K562 (cell line): Measurements from ENCODE around the gene FUT2. TPM values are rescaled to one million over a fixed set of nuclear protein-coding genes. Genes with fewer than 3 reads are reported as not detected.

ENCODE experiments used
- BRF1 ChIP-seq: IDR thresholded peaks from 3 replicates; pipeline ENCODE4 v1.6.1; 2011; ENCODE audit warnings: borderline replicate concordance, mild to moderate bottlenecking; ENCODE audit not compliant: insufficient read length; ENCODE audit errors: extremely low read depth
- CBX1 ChIP-seq: sonication (generic); IDR thresholded peaks from 2 replicates; pipeline ENCODE4 v1.6.1; 2016; ENCODE audit warnings: antibody characterized with exemption, low read depth, mild to moderate bottlenecking
- CTBP1 ChIP-seq: fragments of 450-650 bp; IDR thresholded peaks from 2 replicates; pipeline ENCODE4 v1.6.1; 2016; ENCODE audit warnings: borderline replicate concordance
- FOXO4 ChIP-seq: fragments of 450-650 bp; formaldehyde crosslinking; IDR thresholded peaks from 2 replicates; pipeline ENCODE4 v1.4.0; 2020; ENCODE audit warnings: mild to moderate bottlenecking, moderate library complexity
- MCM3 ChIP-seq: fragments of 450-650 bp; IDR thresholded peaks from 2 replicates; pipeline ENCODE4 v1.6.1; 2016
- MGA ChIP-seq: fragments of 450-650 bp; IDR thresholded peaks from 2 replicates; pipeline ENCODE4 v1.6.1; 2016; ENCODE audit warnings: mild to moderate bottlenecking, moderate library complexity
- NCOA2 ChIP-seq, 2 experiments: fragments of 450-650 bp; IDR thresholded peaks; 2 replicates each; pipeline ENCODE4 v1.6.1; 2018; ENCODE audit warnings: mild to moderate bottlenecking in 2 of 2, moderate library complexity in 1 of 2; ENCODE audit not compliant: partially characterized antibody in 2 of 2
- SNAPC5 ChIP-seq: fragments of 250-450 bp; sonication (Bioruptor Pico); IDR thresholded peaks from 2 replicates; pipeline ENCODE4 v1.8.0; 2021; ENCODE audit warnings: moderate library complexity, mild to moderate bottlenecking, inconsistent platforms
- SNIP1 ChIP-seq: fragments of 450-650 bp; IDR thresholded peaks from 2 replicates; pipeline ENCODE4 v1.7.1; 2017; ENCODE audit warnings: low read depth, mild to moderate bottlenecking
- TBL1XR1 ChIP-seq, 2 experiments: IDR thresholded peaks; 2 replicates each; pipeline ENCODE4 v1.6.1; 2012; ENCODE audit warnings: improper control_type of control experiment in 2 of 2, low read length in 2 of 2, mild to moderate bottlenecking in 1 of 2
- TEAD1 ChIP-seq, 2 experiments: fragments of 450-650 bp in 1 of 2; sonication (generic) in 1 of 2; formaldehyde crosslinking; IDR thresholded peaks; 2 replicates each; pipeline versions ENCODE4 v1.4.0 to v1.8.0; 2020 to 2022; ENCODE audit warnings: mild to moderate bottlenecking in 2 of 2, missing genetic modification reagents in 1 of 2
- TFE3 ChIP-seq: fragments of 450-650 bp; formaldehyde crosslinking; IDR thresholded peaks from 2 replicates; pipeline ENCODE4 v1.4.0; 2020; ENCODE audit warnings: mild to moderate bottlenecking, mixed read lengths
- ZNF224 ChIP-seq: sonication (generic); formaldehyde crosslinking; IDR thresholded peaks from 2 replicates; pipeline ENCODE4 v1.8.0; 2022; ENCODE audit warnings: mild to moderate bottlenecking, missing genetic modification reagents
- polyA plus RNA-seq, 8 experiments: library from polyadenylated mRNA; depleted of rRNA in 4 of 8; stranded (reverse) in 5 of 8; unstranded in 3 of 8; fragments of >200 nt; fragmentation: Nextera tagmentation in 2 of 8; fragmentation: Illumina TruSeq in 1 of 8; extraction: Ambion mirVana in 2 of 8; extraction: Trizol in 1 of 8; gene quantifications; 2 replicates each; pipeline versions ENCODE4 v1.2.1 to v1.2.3, GENCODE V29; 2011 to 2014; ENCODE audit warnings: inconsistent platforms in 1 of 8, missing spikeins in 1 of 8
- total RNA-seq, 7 experiments: library from RNA; depleted of rRNA in 6 of 7; stranded (reverse); fragments of >200 nt in 6 of 7; fragmentation: Illumina TruSeq in 2 of 7; extraction: Trizol in 2 of 7; gene quantifications; 2 replicates each; pipeline versions ENCODE4 v1.2.1 to v1.2.3, GENCODE V29; 2011 to 2021; ENCODE audit warnings: low replicate concordance in 1 of 7

The FUT2 gene
- total and polyA plus RNA-seq, 9 of the 15 experiments (the other 6 are each of a cell fraction or from before 2014, with no cell fraction given) = 0.03 to 0.04 TPM; not detected in 7

- TF ChIP-seq MGA (no peak), SNIP1 (no peak), BRF1 (no peak), NCOA2 (IDR thresholded peaks at IDR 0.05; ENCODE audit: partially characterized antibody in 2 of 2) (no peak), TEAD1 (CRISPR knock-in tag; IDR thresholded peaks at IDR 0.05) (peak in 1 of 2 experiments; percentile 62; a peak in 1 of 4 replicates), MCM3 (no peak), CBX1 (no peak), FOXO4 (CRISPR knock-in tag) (no peak), ZNF224 (no peak), TBL1XR1 (IDR thresholded peaks at IDR 0.05; ENCODE audit: low read length in 2 of 2) (no peak), SNAPC5 (CRISPR knock-in tag) (no peak), CTBP1 (no peak), TFE3 (no peak)
Observed at GRCh38 chr19:48745208-48745995, 49.6 kb downstream of the FUT2 start (continued).
